HG03558 (cell line): ENCODE data around the gene SMOC1.

Experiments
- ATAC-seq: cut with Tn5 transposase; IDR thresholded peaks from one replicate; pipeline ENCODE4 v1.9.1; 2021; ENCODE audit warnings: moderate number of reproducible peaks; ENCODE audit not compliant: unreplicated experiment; ENCODE audit errors: extremely low read depth

The SMOC1 gene

GRCh38 chr14:69861025-69861569 is 18.1 kb upstream of the SMOC1 start:
- no peak for ATAC-seq

GRCh38 chr14:69863083-69863482 is 16.1 kb upstream of the SMOC1 start:
- no peak for ATAC-seq

GRCh38 chr14:69865701-69866365 is 13.4 kb upstream of the SMOC1 start:
- ATAC-seq, result no peak

GRCh38 chr14:69868363-69868963 is 10.8 kb upstream of the SMOC1 start:
- no peak for ATAC-seq

- no peak for ATAC-seq
Observed at GRCh38 chr14:69870613-69871012, 8.6 kb upstream of the SMOC1 start.

GRCh38 chr14:69873877-69874780 is 5.1 kb upstream of the SMOC1 start:
- no peak for ATAC-seq

GRCh38 chr14:69876221-69876847 is 2.9 kb upstream of the SMOC1 start:
- no peak for ATAC-seq

GRCh38 chr14:69876848-69877306 is 2.3 kb upstream of the SMOC1 start:
- ATAC-seq, result no peak

GRCh38 chr14:69877492-69877891 is 1.7 kb upstream of the SMOC1 start:
- ATAC-seq, result no peak

GRCh38 chr14:69878251-69878650 is 965 bp upstream of the SMOC1 start:
- ATAC-seq, result no peak

GRCh38 chr14:69880044-69880487 is 850 bp downstream of the SMOC1 start:
- ATAC-seq, result no peak

GRCh38 chr14:69880893-69881292 is 1.7 kb downstream of the SMOC1 start:
- ATAC-seq, result no peak

- no peak for ATAC-seq
Observed at GRCh38 chr14:69882116-69882864, 3.1 kb downstream of the SMOC1 start.

GRCh38 chr14:69882915-69883314 is 3.7 kb downstream of the SMOC1 start:
- no peak for ATAC-seq

- ATAC-seq, result no peak
Observed at GRCh38 chr14:69886453-69887242, 7.4 kb downstream of the SMOC1 start.

- no peak for ATAC-seq
Observed at GRCh38 chr14:69887740-69888657, 8.8 kb downstream of the SMOC1 start.

- no peak for ATAC-seq
Observed at GRCh38 chr14:69891422-69891821, 12.2 kb downstream of the SMOC1 start.

GRCh38 chr14:69895109-69895508 is 15.9 kb downstream of the SMOC1 start:
- ATAC-seq, result no peak
